ENCODE data around the gene PLTP. TPM values are rescaled to one million over a fixed set of nuclear protein-coding genes. Genes with fewer than 3 reads are reported as not detected.
"Not testable (repeated sequence)": the region's sequence is repeated elsewhere in the genome, so short reads cannot be mapped to it uniquely, and the experiment has no call there.

Gene PLTP
- polyA plus RNA-seq, 1 experiment: 22.0 TPM

DNA sequence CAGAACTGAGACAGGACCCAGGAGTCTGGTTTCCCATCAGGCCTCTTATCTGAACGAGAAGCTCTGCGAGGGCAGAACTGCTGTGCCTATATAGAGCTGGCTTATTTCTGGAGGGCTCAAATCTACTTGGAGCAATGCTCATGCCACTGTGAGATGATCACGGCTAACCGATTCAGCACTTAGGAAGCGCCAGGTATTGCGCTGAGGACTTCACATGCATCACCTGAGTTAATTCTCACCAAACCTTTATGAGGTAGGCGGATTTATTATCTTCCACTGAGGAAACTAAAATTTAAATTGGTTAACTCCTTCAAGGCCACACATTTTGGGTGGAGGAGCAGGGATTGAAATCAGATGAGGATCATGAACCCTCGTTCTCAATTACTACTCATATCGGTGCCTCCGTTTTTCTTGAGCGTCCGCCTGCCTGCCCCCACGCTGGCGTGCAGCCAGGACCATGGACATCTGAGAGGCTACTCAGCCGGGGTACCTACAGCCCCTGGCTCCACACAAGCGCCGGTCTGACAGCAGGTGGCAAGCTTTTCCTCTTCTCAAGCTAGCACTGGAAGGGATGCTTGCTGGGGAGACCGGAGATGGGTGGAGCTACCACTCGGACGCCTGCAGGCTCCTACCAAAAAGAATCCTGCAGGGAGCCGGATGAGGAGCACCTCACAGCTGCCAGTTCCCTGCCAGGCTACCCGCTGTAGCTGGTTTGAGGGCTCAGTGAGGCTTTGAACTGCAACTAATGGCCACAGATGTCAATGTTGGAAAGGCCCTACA lies 21.5 kb upstream of the PLTP start:
- Histone ChIP-seq H3K27me3 (ENCODE audit: control insufficient read depth, insufficient read depth, low read length) (no peaks in the 10 kb centered on the region), H3K36me3 (ENCODE audit: control insufficient read depth, insufficient read depth, low read length) (peaks cover 2% of the 10 kb centered on the region), H3K4me3 (ENCODE audit: low read depth, low read length) (peak overlapping the region; percentile 63)
- ChIA-PET CTCF (interaction anchor here (0.6 to 2.6 kb wide), 5 partner anchors 36 to 1266 kb away, joined by 3 to 11 read pairs (median 8); no protein-coding TSS in a partner anchor), POLR2A (interaction anchor here (0.6 to 0.7 kb wide), 2 partner anchors 14 to 15 kb away, joined by 3 to 6 read pairs; no protein-coding TSS in a partner anchor)
- TF ChIP-seq, protein P1, sequence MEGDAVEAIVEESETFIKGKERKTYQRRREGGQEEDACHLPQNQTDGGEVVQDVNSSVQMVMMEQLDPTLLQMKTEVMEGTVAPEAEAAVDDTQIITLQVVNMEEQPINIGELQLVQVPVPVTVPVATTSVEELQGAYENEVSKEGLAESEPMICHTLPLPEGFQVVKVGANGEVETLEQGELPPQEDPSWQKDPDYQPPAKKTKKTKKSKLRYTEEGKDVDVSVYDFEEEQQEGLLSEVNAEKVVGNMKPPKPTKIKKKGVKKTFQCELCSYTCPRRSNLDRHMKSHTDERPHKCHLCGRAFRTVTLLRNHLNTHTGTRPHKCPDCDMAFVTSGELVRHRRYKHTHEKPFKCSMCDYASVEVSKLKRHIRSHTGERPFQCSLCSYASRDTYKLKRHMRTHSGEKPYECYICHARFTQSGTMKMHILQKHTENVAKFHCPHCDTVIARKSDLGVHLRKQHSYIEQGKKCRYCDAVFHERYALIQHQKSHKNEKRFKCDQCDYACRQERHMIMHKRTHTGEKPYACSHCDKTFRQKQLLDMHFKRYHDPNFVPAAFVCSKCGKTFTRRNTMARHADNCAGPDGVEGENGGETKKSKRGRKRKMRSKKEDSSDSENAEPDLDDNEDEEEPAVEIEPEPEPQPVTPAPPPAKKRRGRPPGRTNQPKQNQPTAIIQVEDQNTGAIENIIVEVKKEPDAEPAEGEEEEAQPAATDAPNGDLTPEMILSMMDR (IDR thresholded peaks at IDR 0.05; ENCODE audit: insufficient read depth, low read depth, low read length): no peak; the same call in 1 of the 2 replicates
- DNase-seq (ENCODE audit: low read depth): no peak

DNA sequence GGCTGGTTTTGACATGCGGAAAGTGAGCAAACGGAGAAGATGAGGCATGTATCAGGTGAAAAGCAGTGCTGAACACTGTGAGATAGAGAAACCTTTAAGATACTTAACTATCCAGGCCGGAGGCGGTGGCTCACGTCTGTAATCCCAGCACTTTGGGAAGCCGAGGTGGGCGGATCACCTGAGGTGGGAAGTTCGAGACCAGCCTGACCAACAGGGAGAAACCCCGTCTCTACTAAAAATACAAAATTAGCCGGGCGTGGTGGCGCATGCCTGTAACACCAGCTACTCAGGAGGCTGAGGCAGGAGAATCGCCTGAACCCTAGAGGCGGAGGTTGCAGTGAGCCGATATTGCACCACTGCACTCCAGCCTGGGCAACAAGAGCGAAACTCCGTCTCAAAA lies 19.7 kb upstream of the PLTP start:
- H3K36me3 ChIP-seq (ENCODE audit: control insufficient read depth, insufficient read depth, low read length); POLR2A ChIA-PET; H3K4me3 ChIP-seq (ENCODE audit: low read depth, low read length); H3K27me3 ChIP-seq (ENCODE audit: control insufficient read depth, insufficient read depth, low read length); DNase-seq (ENCODE audit: low read depth): not testable (repeated sequence)
- CTCF ChIA-PET: interaction anchor here (1.2 kb wide), 1 partner anchor 42 kb away, joined by 4 read pairs; no protein-coding TSS in a partner anchor

DNA sequence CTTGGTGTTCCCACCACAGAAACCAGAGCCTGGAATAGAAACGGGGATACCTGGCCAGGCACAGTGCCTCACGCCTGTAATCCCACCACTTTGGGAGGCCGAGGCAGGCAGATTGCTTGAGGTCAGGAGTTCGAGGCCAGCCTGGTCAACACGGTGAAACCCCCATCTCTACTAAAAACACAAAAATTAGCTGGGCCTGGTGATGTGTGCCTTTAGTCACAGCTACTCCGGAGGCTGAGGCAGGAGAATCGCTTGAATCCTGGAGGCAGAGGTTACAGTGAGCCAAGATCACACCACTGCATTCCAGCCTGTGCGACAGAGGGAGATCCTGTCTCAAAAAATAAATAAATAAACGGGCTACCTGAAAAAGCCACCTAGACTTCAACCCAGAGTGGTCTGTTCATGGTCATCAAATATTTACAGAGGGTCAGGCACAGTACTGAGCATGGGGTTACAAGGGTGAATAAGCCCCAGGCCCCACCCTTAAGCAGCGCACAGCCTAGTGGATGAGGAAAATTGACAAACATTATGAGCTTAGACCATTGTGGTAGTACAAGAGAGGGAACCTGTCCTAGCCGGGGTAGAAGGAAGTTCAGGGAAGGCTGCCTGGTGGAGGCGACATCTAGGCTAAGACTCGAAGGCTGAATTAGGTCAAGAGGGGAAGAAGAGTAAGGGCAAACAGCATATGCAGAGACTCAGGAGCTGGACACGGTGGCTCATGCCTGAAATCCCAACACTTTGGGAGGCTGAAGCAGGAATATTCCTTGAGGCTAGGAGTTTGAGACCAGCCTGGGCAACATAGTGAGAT lies 15.3 kb upstream of the PLTP start:
- DNase-seq (ENCODE audit: low read depth): no peak
- Histone ChIP-seq H3K36me3 (ENCODE audit: control insufficient read depth, insufficient read depth, low read length) (no peaks in the 10 kb centered on the region), H3K4me3 (ENCODE audit: low read depth, low read length) (no peak overlapping the region), H3K27me3 (ENCODE audit: control insufficient read depth, insufficient read depth, low read length) (no peaks in the 10 kb centered on the region)
- ChIA-PET CTCF (interaction anchor here (0.6 to 3.3 kb wide), 4 partner anchors 36 to 129 kb away, joined by 3 to 12 read pairs (median 3); partner anchors contain the start of genes CTSA and NEURL2), POLR2A (no interaction called here)
- TF ChIP-seq, protein P1 (IDR thresholded peaks at IDR 0.05; ENCODE audit: insufficient read depth, low read depth, low read length): no peak

DNA sequence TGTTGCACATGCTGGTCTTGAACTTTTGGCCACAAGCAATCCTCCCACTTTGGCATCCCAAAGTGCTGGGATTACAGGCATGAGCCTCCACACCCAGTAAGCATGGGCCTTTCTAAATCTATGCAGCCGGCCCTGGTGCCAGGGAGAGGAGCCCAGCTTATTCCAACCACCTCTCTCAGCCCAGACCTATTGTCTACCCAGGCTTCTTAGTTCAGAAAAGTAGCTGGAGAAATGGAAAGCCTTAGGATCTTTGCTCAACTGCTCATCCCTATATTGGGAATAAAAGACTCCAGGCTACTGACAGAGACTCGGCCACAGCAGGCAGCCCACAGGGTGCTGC lies 14.7 kb upstream of the PLTP start:
- Histone ChIP-seq H3K27me3 (ENCODE audit: control insufficient read depth, insufficient read depth, low read length) (no peaks in the 10 kb centered on the region), H3K4me3 (ENCODE audit: low read depth, low read length) (no peak overlapping the region), H3K36me3 (ENCODE audit: control insufficient read depth, insufficient read depth, low read length) (no peaks in the 10 kb centered on the region)
- TF ChIP-seq, protein P1 (IDR thresholded peaks at IDR 0.05; ENCODE audit: insufficient read depth, low read depth, low read length): no peak
- DNase-seq (ENCODE audit: low read depth): no peak
- CTCF ChIA-PET: interaction anchor here (0.6 to 3.3 kb wide), 3 partner anchors 36 to 71 kb away, joined by 3 to 12 read pairs (median 3); partner anchors contain the start of genes CTSA and NEURL2
- POLR2A ChIA-PET: no interaction called here

DNA sequence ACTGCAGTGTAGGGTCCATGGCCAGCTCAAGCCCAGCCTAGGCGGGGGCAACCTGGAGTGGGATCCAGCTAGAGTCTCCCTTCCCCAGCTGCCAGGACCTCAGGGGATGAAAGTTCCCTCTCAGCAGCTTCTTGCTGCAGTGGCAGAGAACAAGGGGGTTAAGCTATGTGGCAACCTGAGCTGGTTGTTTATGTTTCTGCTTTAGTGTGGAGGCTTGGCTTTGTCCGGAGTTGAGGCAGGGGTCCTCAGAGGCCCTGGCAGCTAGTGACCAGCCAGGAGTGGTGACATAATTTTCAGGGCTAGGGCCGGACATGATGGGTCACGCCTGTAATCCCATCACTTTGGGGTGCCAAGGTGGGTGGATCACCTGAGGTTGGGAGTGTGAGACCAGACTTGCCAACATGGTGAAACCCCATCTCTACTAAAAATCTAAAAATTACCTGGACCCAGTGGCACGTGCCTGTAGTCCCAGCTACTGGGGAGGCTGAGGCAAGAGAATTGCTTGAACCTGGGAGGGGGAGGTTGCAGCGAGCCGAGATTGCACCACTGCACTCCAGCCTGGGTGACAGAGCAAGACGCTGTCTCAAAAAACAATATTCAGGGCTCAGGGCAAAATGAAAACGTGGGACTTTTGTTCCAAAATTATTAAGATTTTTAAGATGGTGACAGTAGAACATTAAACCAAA lies 14.0 kb upstream of the PLTP start:
- DNase-seq (ENCODE audit: low read depth): no peak
- CTCF ChIA-PET: interaction anchor here (0.7 to 3.3 kb wide), 2 partner anchors 35 to 70 kb away, joined by 3 to 12 read pairs; partner anchors contain the start of genes CTSA and NEURL2
- POLR2A ChIA-PET: interaction anchor here (0.7 kb wide), 1 partner anchor 9 kb away, joined by 3 read pairs; no protein-coding TSS in a partner anchor

More for the DNA sequence above, 14.0 kb upstream of the PLTP start:
- H3K36me3 ChIP-seq (ENCODE audit: control insufficient read depth, insufficient read depth, low read length): no peaks in the 10 kb centered on the region
- TF ChIP-seq, protein P1 (IDR thresholded peaks at IDR 0.05; ENCODE audit: insufficient read depth, low read depth, low read length): no peak
- H3K4me3 ChIP-seq (ENCODE audit: low read depth, low read length): no peak overlapping the region
- H3K27me3 ChIP-seq (ENCODE audit: control insufficient read depth, insufficient read depth, low read length): no peaks in the 10 kb centered on the region

Measured in BJ (cell line).